HepG2 (cell line): ENCODE results near the gene GALNT10. TPM values are rescaled to one million over a fixed set of nuclear protein-coding genes. Genes with fewer than 3 reads are reported as not detected.

Experiments
- ATAC-seq: fragments of 200-7000 bp; cut with Tn5 transposase; 3 replicates; pipeline ENCODE4 v1.9.1; 2020; ENCODE audit warnings: mild to moderate bottlenecking, moderate library complexity
- BruUV-seq: library from RNA; stranded (reverse); fragments of 400-500 nt; replicated peaks from 2 replicates; lab custom pipeline; 2021; lab: Mats Ljungman, UMichigan
- CTCF ChIA-PET: fragments of 300-600 bp; formaldehyde crosslinking; extraction: SDS; loops from one replicate; lab custom pipeline; 2021; ENCODE audit warnings: low total read pairs, inconsistent platforms, low intra/inter-chr PET ratio; lab: Yijun Ruan, JAX
- POLR2A ChIA-PET: fragments of 350-600 bp; sonication (Branson Sonifier 250); formaldehyde crosslinking; loops from one replicate; lab custom pipeline; 2020; ENCODE audit warnings: antibody characterized with exemption, inconsistent platforms; lab: Yijun Ruan, JAX
- DNase-seq: peaks from one replicate; pipeline ENCODE4 v3.0.0-alpha.2; 2015; ENCODE audit warnings: low spot score
- FAIRE-seq: peaks from 3 replicates; lab custom pipeline; 2011; peaks lifted over from hg19 to GRCh38; lab: Jason Lieb, UNC
- H2AFZ ChIP-seq: one replicate; pipeline ENCODE4 v1.6.1; 2011; ENCODE audit warnings: low read length, inconsistent platforms
- H3K27ac ChIP-seq: fragments of 300-600 bp; 3 replicates; pipeline ENCODE4 v1.8.0; 2011; ENCODE audit warnings: mixed run types, mild to moderate bottlenecking, mixed read lengths, low read length, inconsistent platforms; ENCODE audit not compliant: insufficient read depth; ENCODE audit errors: extremely low read length
- H3K27me3 ChIP-seq, 2 experiments: fragments of 200-600 bp in 1 of 2; 2 replicates in 1 of 2; 3 replicates in 1 of 2; pipeline versions ENCODE4 v1.6.0 to v1.8.0; 2011; ENCODE audit warnings: low read length in 2 of 2, mild to moderate bottlenecking in 2 of 2, moderate library complexity in 2 of 2, inconsistent platforms in 1 of 2; ENCODE audit not compliant: insufficient read depth in 2 of 2, control insufficient read depth in 1 of 2
- H3K36me3 ChIP-seq, 2 experiments: fragments of 200-600 bp in 1 of 2; replicated peaks in 1 of 2; 2 replicates in 1 of 2; 3 replicates in 1 of 2; pipeline versions ENCODE4 v1.5.1 to v1.8.0; 2011; ENCODE audit warnings: low read length in 2 of 2, inconsistent platforms in 1 of 2; ENCODE audit not compliant: insufficient read depth in 2 of 2, control insufficient read depth in 1 of 2
- H3K4me1 ChIP-seq: 2 replicates; pipeline ENCODE4 v1.5.1; 2012; ENCODE audit warnings: low read length, inconsistent platforms; ENCODE audit not compliant: insufficient read depth
- H3K4me2 ChIP-seq: 2 replicates; pipeline ENCODE4 v1.6.0; 2011; ENCODE audit warnings: low read depth, low read length, inconsistent platforms
- H3K4me3 ChIP-seq, 3 experiments: fragments of 200-600 bp in 1 of 3; sonication (generic), shearing (Covaris generic) in 1 of 3; replicated peaks in 1 of 3; 2 replicates each; pipeline ENCODE4 v1.5.1; 2011 to 2016; ENCODE audit warnings: low read length in 3 of 3, inconsistent platforms in 2 of 3, low read depth in 2 of 3, mild to moderate bottlenecking in 2 of 3, control low read depth in 1 of 3, mixed read lengths in 1 of 3; ENCODE audit not compliant: insufficient read depth in 1 of 3
- H3K79me2 ChIP-seq: one replicate; pipeline ENCODE4 v1.6.1; 2011; ENCODE audit warnings: low read length, inconsistent platforms; ENCODE audit not compliant: insufficient read depth
- H3K9ac ChIP-seq: 2 replicates; pipeline ENCODE4 v1.6.0; 2011; ENCODE audit warnings: mild to moderate bottlenecking, low read depth, low read length, inconsistent platforms; ENCODE audit not compliant: insufficient read depth
- H3K9me3 ChIP-seq: 2 replicates; pipeline ENCODE4 v1.5.1; 2012; ENCODE audit warnings: mild to moderate bottlenecking, low read length
- H4K20me1 ChIP-seq: 2 replicates; pipeline ENCODE4 v1.6.0; 2011; ENCODE audit warnings: inconsistent platforms, mild to moderate bottlenecking, low read length, moderate library complexity; ENCODE audit not compliant: insufficient read depth
- ASH2L ChIP-seq: fragments of 300-600, 200-600 bp; sonication (generic); IDR thresholded peaks from 2 replicates; pipeline ENCODE4 v1.7.0; 2017; ENCODE audit warnings: low read depth, mild to moderate bottlenecking, moderate library complexity, mixed read lengths, low read length; ENCODE audit not compliant: insufficient read length
- BCL6 ChIP-seq: IDR thresholded peaks from 2 replicates; pipeline ENCODE4 v1.6.1; 2016; ENCODE audit warnings: missing genetic modification reagents, missing compliant biosample characterization
- GLMP ChIP-seq: sonication (generic); formaldehyde crosslinking; IDR thresholded peaks from 2 replicates; pipeline ENCODE4 v1.9.0; 2021; ENCODE audit warnings: missing genetic modification reagents, mild to moderate bottlenecking, borderline replicate concordance
- LBX2 ChIP-seq: sonication (generic); formaldehyde crosslinking; IDR thresholded peaks from 2 replicates; pipeline ENCODE4 v1.5.0; 2020; ENCODE audit warnings: missing genetic modification reagents, mild to moderate bottlenecking, borderline replicate concordance
- MAFK ChIP-seq, 2 experiments: IDR thresholded peaks in 1 of 2; conservative IDR thresholded peaks in 1 of 2; 2 replicates each; pipeline ENCODE4 v1.6.1; 2011; ENCODE audit warnings: improper control_type of control experiment in 2 of 2, low read length in 2 of 2
- PLRG1 ChIP-seq: fragments of 450-650 bp; conservative IDR thresholded peaks from 2 replicates; pipeline ENCODE4 v1.6.1; 2016
- PREB ChIP-seq: sonication (generic); formaldehyde crosslinking; IDR thresholded peaks from 2 replicates; pipeline ENCODE4 v1.4.0; 2020; ENCODE audit warnings: missing genetic modification reagents
- SP1 ChIP-seq, 2 experiments: fragments of 450-650 bp in 1 of 2; sonication (generic) in 1 of 2; formaldehyde crosslinking in 1 of 2; IDR thresholded peaks; 2 replicates each; pipeline versions ENCODE4 v1.4.0 to v1.6.1; 2016 to 2020; ENCODE audit warnings: missing genetic modification reagents in 1 of 2
- ZNF12 ChIP-seq: sonication (generic); formaldehyde crosslinking; IDR thresholded peaks from 2 replicates; pipeline ENCODE4 v1.5.0; 2020; ENCODE audit warnings: missing genetic modification reagents
- ZNF160 ChIP-seq: sonication (generic); formaldehyde crosslinking; IDR thresholded peaks from 2 replicates; pipeline ENCODE4 v1.8.0; 2022; ENCODE audit warnings: mild to moderate bottlenecking, inconsistent platforms, missing genetic modification reagents
- ZNF224 ChIP-seq: sonication (generic); formaldehyde crosslinking; IDR thresholded peaks from 2 replicates; pipeline ENCODE4 v1.5.0; 2020; ENCODE audit warnings: mild to moderate bottlenecking, missing genetic modification reagents
- ZNF326 ChIP-seq: sonication (generic); formaldehyde crosslinking; IDR thresholded peaks from 2 replicates; pipeline ENCODE4 v1.4.0; 2020; ENCODE audit warnings: missing genetic modification reagents, borderline replicate concordance
- ZSCAN12 ChIP-seq: sonication (generic); formaldehyde crosslinking; IDR thresholded peaks from 2 replicates; pipeline ENCODE4 v1.9.0; 2021; ENCODE audit warnings: mild to moderate bottlenecking, missing genetic modification reagents
- WGBS: methylation state at CpG from one replicate; pipeline ENCODE4 v1.1.6; 2017; ENCODE audit warnings: low lambda C conversion rate; 5-methylcytosine and 5-hydroxymethylcytosine counted together
- in situ Hi-C: cut with HindIII; loops from 2 replicates; pipeline ENCODE4 v1.10.0; 2017; ENCODE audit warnings: low pct_unique_long_range_greater_than_20kb; ENCODE audit not compliant: extremely low pct_ligation_motif_present
- intact Hi-C: fragments of 100-400 bp; cut with micrococcal nuclease; formaldehyde crosslinking; loops from one replicate; pipeline ENCODE4 v1.10.0; 2022; ENCODE audit not compliant: unreplicated experiment
- polyA plus RNA-seq, 8 experiments: library from polyadenylated mRNA; depleted of rRNA in 3 of 8; stranded (reverse) in 7 of 8; unstranded in 1 of 8; fragments of >200 nt; fragmentation: Illumina TruSeq in 4 of 8; extraction: Trizol in 4 of 8; gene quantifications; 2 replicates each; pipeline versions ENCODE4 v1.2.1 to v1.2.3, GENCODE V29; 2011 to 2016; ENCODE audit warnings: low read depth in 4 of 8, missing spikeins in 1 of 8, mixed read lengths in 1 of 8; ENCODE audit not compliant: insufficient read depth in 1 of 8
- total RNA-seq, 5 experiments: library from RNA; depleted of rRNA; stranded (reverse); fragments of >200 nt; fragmentation: Illumina TruSeq; extraction: Trizol; gene quantifications; 2 replicates each; pipeline ENCODE4 v1.2.3, GENCODE V29; 2016; ENCODE audit warnings: low read depth in 1 of 5

GALNT10 gene
- total and polyA plus RNA-seq, 2 of the 13 experiments (the other 11 are each of a cell fraction or from before 2014, with no cell fraction given), result 8.1 to 11.2 TPM

- H3K36me3 ChIP-seq, result peaks cover 0 to 2% of the 10 kb centered on the region in 2 experiments; a peak in 1 of 5 replicates
- ATAC-seq, result no peak
- H3K4me1 ChIP-seq, result no peaks in the 10 kb centered on the region
- WGBS, result 82% methylated on average over 6 of the region's 6 CpGs
- no peak overlapping the region for H3K27ac ChIP-seq
- POLR2A ChIA-PET, result no interaction called here
- H2AFZ ChIP-seq, result no peak overlapping the region
- no peak overlapping the region for H3K4me3 ChIP-seq
- in situ Hi-C loops, result no loop called here
- no peaks in the 10 kb centered on the region for H3K9me3 ChIP-seq
- DNase-seq, result no peak
- intact Hi-C loops, result no loop called here
- FAIRE-seq, result no peak
- TF ChIP-seq MAFK (conservative IDR thresholded peaks at IDR 0.05 in 1 of 2, IDR thresholded peaks at IDR 0.05 in 1 of 2; ENCODE audit: low read length in 2 of 2) (no peak), PLRG1 (no peak), ZNF160 (CRISPR knock-in tag) (no peak), BCL6 (CRISPR knock-in tag) (no peak), ZNF224 (CRISPR knock-in tag) (no peak), GLMP (CRISPR knock-in tag) (no peak), ZNF326 (CRISPR knock-in tag) (no peak), ASH2L (no peak), ZNF12 (CRISPR knock-in tag) (no peak), ZSCAN12 (CRISPR knock-in tag) (no peak), PREB (no peak), LBX2 (no peak), SP1 (IDR thresholded peaks at IDR 0.05) (no peak), SP1 (CRISPR knock-in tag; IDR thresholded peaks at IDR 0.05) (no peak)
- no peak overlapping the region for H3K4me2 ChIP-seq
- no TSS peak for BruUV-seq
- CTCF ChIA-PET, result no interaction called here
- H3K79me2 ChIP-seq, result no peaks in the 10 kb centered on the region
- no peaks in the 10 kb centered on the region for H4K20me1 ChIP-seq
- H3K27me3 ChIP-seq, result no peaks in the 10 kb centered on the region
- no peak overlapping the region for H3K9ac ChIP-seq
Measured at GRCh38 chr5:154415114-154415513, 224.6 kb downstream of the GALNT10 start.
